Fibroblast of lung (primary cell): ENCODE data around the gene JAZF1. TPM values are rescaled to one million over a fixed set of nuclear protein-coding genes. Genes with fewer than 3 reads are reported as not detected.

Source experiments
- DNase-seq, 2 donors: peaks; one replicate each; pipeline versions ENCODE4 v3.0.0 to v3.0.0-alpha.2; 2010; ENCODE audit warnings: low read depth in 2 of 2
- H2AFZ ChIP-seq: 2 replicates; pipeline ENCODE4 v1.5.1; 2012; ENCODE audit warnings: low read length, control low read depth, inconsistent platforms
- H3K27ac ChIP-seq: 2 replicates; pipeline ENCODE4 v1.5.1; 2011; ENCODE audit warnings: low read length, control low read depth; ENCODE audit not compliant: insufficient read depth
- H3K27me3 ChIP-seq: 2 replicates; pipeline ENCODE4 v1.5.1; 2011; ENCODE audit warnings: mild to moderate bottlenecking, low read length; ENCODE audit not compliant: control insufficient read depth, insufficient read depth
- H3K36me3 ChIP-seq: 2 replicates; pipeline ENCODE4 v1.5.1; 2011; ENCODE audit warnings: low read length; ENCODE audit not compliant: control insufficient read depth, insufficient read depth
- H3K4me1 ChIP-seq: 2 replicates; pipeline ENCODE4 v1.5.1; 2011; ENCODE audit warnings: low read length; ENCODE audit not compliant: control insufficient read depth, insufficient read depth; ENCODE audit errors: extremely low read depth
- H3K4me2 ChIP-seq: 2 replicates; pipeline ENCODE4 v1.5.1; 2011; ENCODE audit warnings: low read length, control low read depth; ENCODE audit not compliant: insufficient read depth; ENCODE audit errors: extremely low read depth
- H3K4me3 ChIP-seq, 4 experiments: fragments of 200-600 bp in 1 of 4; sonication (generic) in 1 of 4; replicated peaks in 1 of 4; 2 replicates each; pipeline ENCODE4 v1.5.1; 2011 to 2016; ENCODE audit warnings: low read length in 4 of 4, low read depth in 3 of 4, mild to moderate bottlenecking in 3 of 4, control low read depth in 2 of 4, inconsistent platforms in 1 of 4, mixed read lengths in 1 of 4; ENCODE audit not compliant: insufficient read depth in 1 of 4; ENCODE audit errors: control extremely low read depth in 1 of 4
- H3K79me2 ChIP-seq: 2 replicates; pipeline ENCODE4 v1.5.1; 2012; ENCODE audit warnings: mild to moderate bottlenecking, low read length, inconsistent platforms; ENCODE audit not compliant: control insufficient read depth, insufficient read depth
- H3K9ac ChIP-seq: 2 replicates; pipeline ENCODE4 v1.5.1; 2011; ENCODE audit warnings: mild to moderate bottlenecking, low read length, control low read depth; ENCODE audit not compliant: insufficient read depth
- H3K9me3 ChIP-seq: 2 replicates; pipeline ENCODE4 v1.5.1; 2012; ENCODE audit warnings: low read depth, low read length; ENCODE audit not compliant: control insufficient read depth, insufficient read depth
- H4K20me1 ChIP-seq: 2 replicates; pipeline ENCODE4 v1.5.1; 2011; ENCODE audit warnings: low read length; ENCODE audit not compliant: control insufficient read depth, insufficient read depth; ENCODE audit errors: extremely low read depth
- EZH2 ChIP-seq: IDR thresholded peaks from 2 replicates; pipeline ENCODE4 v1.5.1; 2012; ENCODE audit warnings: low read length, control low read depth, mild to moderate bottlenecking; ENCODE audit errors: missing control alignments
- polyA plus RNA-seq, 2 donors: library from polyadenylated mRNA; depleted of rRNA in 1 of 2; stranded (reverse) in 1 of 2; unstranded in 1 of 2; fragments of >200 nt; gene quantifications; 2 replicates each; pipeline ENCODE4 v1.2.1, GENCODE V29; 2011 to 2012; ENCODE audit warnings: missing spikeins in 1 of 2
- total RNA-seq: library from RNA; depleted of rRNA; stranded (reverse); fragments of >200 nt; gene quantifications from 2 replicates; pipeline ENCODE4 v1.2.1, GENCODE V29; 2014
- TF ChIP-seq, protein P1 (sequence below), 2 donors: IDR thresholded peaks in 1 of 2; conservative IDR thresholded peaks in 1 of 2; 1 replicate in 1 of 2; 2 replicates in 1 of 2; pipeline ENCODE4 v1.5.1; 2011 to 2012; ENCODE audit warnings: low read length in 2 of 2, control low read depth in 1 of 2, inconsistent platforms in 1 of 2, low read depth in 1 of 2, mild to moderate bottlenecking in 1 of 2

JAZF1 gene
- total and polyA plus RNA-seq, 2 donors (not counting 1 experiment from before 2014, with no cell fraction given), result 9.1 to 9.3 TPM

- Histone ChIP-seq H3K9ac (no peak overlapping the region), H3K27me3 (no peaks in the 10 kb centered on the region), H3K36me3 (peaks cover 2% of the 10 kb centered on the region), H3K4me1 (no peaks in the 10 kb centered on the region), H2AFZ (no peak overlapping the region), H3K27ac (no peak overlapping the region), H4K20me1 (no peaks in the 10 kb centered on the region), H3K4me2 (no peak overlapping the region), H3K4me3 (no peak overlapping the region), H3K79me2 (no peaks in the 10 kb centered on the region), H3K9me3 (no peaks in the 10 kb centered on the region)
- TF ChIP-seq, protein P1, sequence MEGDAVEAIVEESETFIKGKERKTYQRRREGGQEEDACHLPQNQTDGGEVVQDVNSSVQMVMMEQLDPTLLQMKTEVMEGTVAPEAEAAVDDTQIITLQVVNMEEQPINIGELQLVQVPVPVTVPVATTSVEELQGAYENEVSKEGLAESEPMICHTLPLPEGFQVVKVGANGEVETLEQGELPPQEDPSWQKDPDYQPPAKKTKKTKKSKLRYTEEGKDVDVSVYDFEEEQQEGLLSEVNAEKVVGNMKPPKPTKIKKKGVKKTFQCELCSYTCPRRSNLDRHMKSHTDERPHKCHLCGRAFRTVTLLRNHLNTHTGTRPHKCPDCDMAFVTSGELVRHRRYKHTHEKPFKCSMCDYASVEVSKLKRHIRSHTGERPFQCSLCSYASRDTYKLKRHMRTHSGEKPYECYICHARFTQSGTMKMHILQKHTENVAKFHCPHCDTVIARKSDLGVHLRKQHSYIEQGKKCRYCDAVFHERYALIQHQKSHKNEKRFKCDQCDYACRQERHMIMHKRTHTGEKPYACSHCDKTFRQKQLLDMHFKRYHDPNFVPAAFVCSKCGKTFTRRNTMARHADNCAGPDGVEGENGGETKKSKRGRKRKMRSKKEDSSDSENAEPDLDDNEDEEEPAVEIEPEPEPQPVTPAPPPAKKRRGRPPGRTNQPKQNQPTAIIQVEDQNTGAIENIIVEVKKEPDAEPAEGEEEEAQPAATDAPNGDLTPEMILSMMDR (conservative IDR thresholded peaks at IDR 0.05 in 1 of 2, IDR thresholded peaks at IDR 0.05 in 1 of 2; ENCODE audit: low read depth in 1 of 2, low read length in 2 of 2), result no peak
- no peak for TF ChIP-seq EZH2
- no peak for DNase-seq
Measured at GRCh38 chr7:27781188-27781587, 399.4 kb downstream of the JAZF1 start.

Other genes with a start within 250 kb of the JAZF1 start
- 3.1 and 28.4 TPM in 2 replicates for gene CREB5, start 231.7 kb upstream of the JAZF1 start, total RNA-seq
- gene CREB5, start 231.7 kb upstream of the JAZF1 start, polyA plus RNA-seq, result 8.2 and 13.0 TPM in 2 replicates